ENCODE results near the gene LRRC23.

GRCh38 chr12:6869049-6870021 lies 35.3 kb upstream of the LRRC23 start:
- TF ChIP-seq CTCF (conservative IDR thresholded peaks at IDR 0.05 in 1 of 2, IDR thresholded peaks at IDR 0.05 in 1 of 2; ENCODE audit: extremely low read depth in 1 of 2, insufficient read depth in 1 of 2, low read depth in 1 of 2, low read length in 2 of 2) (peak; percentile 76 to 93), EZH2 (IDR thresholded peaks at IDR 0.05; ENCODE audit: borderline replicate concordance, low read length) (no peak)
